GM19099 (cell line): ENCODE results near the gene LRRC28.

ENCODE experiments used
- POLR2A ChIP-seq: IDR thresholded peaks from 3 replicates; pipeline ENCODE4 v1.6.1; 2011; ENCODE audit warnings: low read depth; ENCODE audit not compliant: insufficient read length; ENCODE audit errors: extremely low read depth

The LRRC28 gene

GRCh38 chr15:99239545-99240198 is 11.6 kb upstream of the LRRC28 start:
- TF ChIP-seq POLR2A, result no peak

DNA sequence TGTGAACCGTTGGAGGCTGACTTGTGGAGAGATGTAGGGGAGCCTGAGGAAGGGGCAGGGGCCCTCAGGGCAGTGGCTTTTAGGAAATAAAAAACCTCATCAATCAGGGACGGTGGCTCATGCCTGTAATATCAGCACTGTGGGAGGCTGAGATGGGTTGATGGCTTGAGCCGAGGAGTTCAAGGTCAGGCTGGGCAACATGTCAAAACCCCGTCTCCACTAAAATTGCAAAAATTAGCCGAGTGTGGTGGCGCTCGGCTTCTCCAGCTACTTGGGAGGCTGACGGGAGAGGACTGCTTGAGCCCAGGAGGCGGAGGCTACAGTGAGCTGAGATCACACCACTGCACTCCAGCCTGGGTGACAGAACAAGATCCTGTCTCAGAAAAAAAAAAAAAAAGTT is 9.5 kb upstream of the LRRC28 start:
- TF ChIP-seq POLR2A, result no peak

DNA sequence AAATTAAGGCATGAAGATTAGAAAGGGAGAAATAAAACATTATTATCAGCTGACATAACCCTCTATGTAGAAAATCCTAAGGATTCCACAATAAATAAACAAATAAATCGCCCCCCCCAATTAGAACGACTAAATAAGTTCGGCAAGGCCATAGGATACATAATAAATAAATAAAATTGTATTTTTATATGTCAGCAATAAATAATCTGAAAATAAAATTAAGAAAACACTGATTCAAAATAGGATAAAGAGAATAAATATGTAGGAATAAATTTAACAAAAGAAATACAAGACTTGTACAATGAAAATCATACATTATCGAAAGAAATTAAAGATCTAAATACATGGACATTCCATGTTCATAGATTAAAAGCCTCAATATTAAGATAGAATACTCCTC is 7.0 kb upstream of the LRRC28 start:
- no peak for TF ChIP-seq POLR2A

DNA sequence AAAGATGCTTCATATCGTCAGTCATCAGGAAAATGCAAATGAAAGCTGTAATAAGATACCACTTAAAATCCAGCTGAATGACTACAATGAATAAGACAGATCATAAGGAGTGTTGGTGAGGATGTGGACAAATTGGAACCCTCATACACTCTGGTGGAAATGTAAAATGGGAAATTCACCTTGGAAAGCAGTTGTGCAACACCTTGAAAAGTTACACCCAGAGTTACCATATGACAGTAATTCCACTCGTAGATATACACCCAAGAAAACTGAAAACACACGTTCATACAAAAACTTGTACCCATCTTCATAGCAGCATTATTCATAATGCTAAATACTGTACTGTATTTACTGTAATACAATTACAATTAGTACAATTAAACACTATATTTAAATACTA is 4.2 kb upstream of the LRRC28 start:
- no peak for TF ChIP-seq POLR2A

GRCh38 chr15:99248000-99248715 is 3.1 kb upstream of the LRRC28 start:
- TF ChIP-seq POLR2A, result no peak

- peak; percentile 20 for TF ChIP-seq POLR2A
These were observed 1.9 kb upstream of the LRRC28 start, which contains the start of gene TTC23 for GRCh38 chr15:99249270-99249841. TSS of gene TTC23 (minus strand) at chr15:99249581. CDS start at chr15:99228712, 20,869 bp downstream.

GRCh38 chr15:99250001-99250400 is 1.3 kb upstream of the LRRC28 start:
- no peak for TF ChIP-seq POLR2A

DNA sequence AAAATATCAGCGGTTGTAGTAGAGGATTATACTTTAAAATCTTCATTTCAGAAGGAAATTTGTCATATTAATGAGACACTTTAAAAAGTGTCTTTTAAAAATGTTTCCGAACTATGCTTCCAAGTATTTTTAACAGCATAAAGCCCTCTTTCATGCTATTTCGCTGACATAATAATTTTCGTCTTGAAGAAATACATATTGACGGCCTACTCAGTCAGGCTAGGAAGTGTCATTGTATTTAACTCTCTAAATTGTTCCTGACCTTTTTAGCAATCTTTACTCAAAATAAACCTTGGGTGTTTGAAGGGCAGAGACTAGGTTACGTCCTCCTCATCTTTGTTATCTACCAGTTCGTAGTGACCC is 806 bp upstream of the LRRC28 start:
- TF ChIP-seq POLR2A, result no peak

DNA sequence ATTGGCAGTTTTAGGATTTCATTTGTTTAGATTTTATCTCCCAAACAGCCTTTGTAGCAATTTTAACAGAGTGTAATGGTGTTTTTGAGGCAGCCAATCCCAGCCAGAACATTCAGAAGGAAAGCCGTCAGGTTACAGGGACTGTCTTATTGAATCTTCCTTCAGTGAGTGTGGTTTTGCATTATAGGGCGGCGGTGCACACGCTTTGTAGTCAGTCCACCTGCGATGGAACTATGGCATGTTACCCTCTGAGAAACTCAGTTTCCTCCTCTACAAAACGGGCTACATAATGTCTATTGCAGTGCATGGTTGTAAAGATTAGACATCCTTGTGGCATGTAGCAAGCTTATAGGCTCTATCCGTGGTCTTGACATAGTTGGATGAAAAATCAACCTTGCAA is 1.0 kb downstream of the LRRC28 start:
- TF ChIP-seq POLR2A, result no peak

- no peak for TF ChIP-seq POLR2A
These were observed 2.3 kb downstream of the LRRC28 start for GRCh38 chr15:99253381-99254090.

GRCh38 chr15:99257107-99257750 is 5.9 kb downstream of the LRRC28 start:
- TF ChIP-seq POLR2A, result no peak

- no peak for TF ChIP-seq POLR2A
These were observed 12.8 kb downstream of the LRRC28 start for GRCh38 chr15:99264125-99264524.

GRCh38 chr15:99265541-99266070 is 14.3 kb downstream of the LRRC28 start:
- no peak for TF ChIP-seq POLR2A

GRCh38 chr15:99267957-99268356 is 16.7 kb downstream of the LRRC28 start:
- no peak for TF ChIP-seq POLR2A

DNA sequence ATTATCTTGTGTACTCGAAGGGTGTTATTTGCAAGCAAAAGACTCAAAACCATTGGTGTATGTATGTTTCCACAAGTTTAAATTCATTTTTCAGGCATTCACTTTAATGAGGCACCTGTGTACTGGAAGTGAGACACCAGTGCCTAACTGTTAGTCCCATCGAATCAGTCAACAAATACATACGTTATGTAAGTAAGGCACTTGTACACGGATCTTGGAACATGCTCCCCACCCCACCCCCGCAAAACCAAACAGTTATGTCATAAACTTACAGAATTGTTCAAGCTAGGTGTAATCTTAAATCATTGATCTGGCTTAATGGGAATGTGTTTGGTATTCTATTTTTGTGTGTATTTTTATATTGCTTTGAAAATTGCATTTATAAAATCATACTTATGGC is 17.1 kb downstream of the LRRC28 start:
- TF ChIP-seq POLR2A, result no peak
